HEK293 (cell line): ENCODE measurements around the gene IFNAR1.

Source experiments
- CTCF ChIA-PET: fragments of 350-600 bp; formaldehyde crosslinking; extraction: SDS; loops from one replicate; lab custom pipeline; 2021; ENCODE audit warnings: antibody characterized with exemption; lab: Yijun Ruan, JAX
- POLR2A ChIA-PET: fragments of 300-600 bp; formaldehyde crosslinking; extraction: SDS; loops from one replicate; lab custom pipeline; 2020; ENCODE audit warnings: antibody characterized with exemption, inconsistent platforms; lab: Yijun Ruan, JAX
- H3K27ac ChIP-seq: fragments of 200-500 bp; sonication (Bioruptor generic); 2 replicates; pipeline ENCODE4 v1.5.1; 2014; ENCODE audit warnings: low read depth, low read length, control low read depth, inconsistent platforms; ENCODE audit errors: extremely low read depth
- H3K36me3 ChIP-seq, 2 experiments: fragments of 200-500 bp in 1 of 2; sonication (Bioruptor generic) in 1 of 2; 1 replicate in 1 of 2; 2 replicates in 1 of 2; pipeline ENCODE4 v1.5.1; 2014 to 2017; ENCODE audit warnings: inconsistent platforms in 2 of 2, low read length in 2 of 2; ENCODE audit not compliant: control insufficient read depth in 2 of 2, insufficient read depth in 1 of 2
- H3K4me1 ChIP-seq: fragments of 200-500 bp; sonication (Bioruptor generic); 2 replicates; pipeline ENCODE4 v1.5.1; 2014; ENCODE audit warnings: mild to moderate bottlenecking, low read length, inconsistent platforms; ENCODE audit not compliant: control insufficient read depth, insufficient read depth
- H3K4me3 ChIP-seq: 2 replicates; pipeline ENCODE4 v1.5.1; 2011; ENCODE audit warnings: low read depth, mild to moderate bottlenecking, control low read depth, low read length, moderate library complexity
- H3K9me3 ChIP-seq: fragments of 200-500 bp; sonication (Bioruptor generic); 2 replicates; pipeline ENCODE4 v1.5.1; 2014; ENCODE audit warnings: low read depth, low read length, inconsistent platforms; ENCODE audit not compliant: control insufficient read depth, insufficient read depth
- IKZF3 ChIP-seq: fragments of 450-650 bp; IDR thresholded peaks from 2 replicates; pipeline ENCODE4 v1.5.0; 2018; ENCODE audit warnings: missing biosample characterization, mild to moderate bottlenecking, missing genetic modification characterization, moderate library complexity
- KLF7 ChIP-seq: fragments of 450-650 bp; formaldehyde crosslinking; IDR thresholded peaks from 2 replicates; pipeline ENCODE4 v1.5.1; 2016; ENCODE audit warnings: missing biosample characterization, missing genetic modification characterization, borderline replicate concordance
- KLF9 ChIP-seq: fragments of 450-650 bp; formaldehyde crosslinking; IDR thresholded peaks from 2 replicates; pipeline ENCODE4 v1.5.1; 2016; ENCODE audit warnings: missing biosample characterization, missing genetic modification characterization, low read depth
- SETDB1 ChIP-seq: IDR thresholded peaks from one replicate; pipeline ENCODE4 v1.6.1; 2017; ENCODE audit warnings: mild to moderate bottlenecking, low read length, moderate library complexity, mixed read lengths; ENCODE audit not compliant: insufficient read length
- ZEB2 ChIP-seq: fragments of 450-650 bp; formaldehyde crosslinking; IDR thresholded peaks from 2 replicates; pipeline ENCODE4 v1.5.1; 2016; ENCODE audit warnings: missing biosample characterization, missing genetic modification characterization
- ZNF112 ChIP-seq: fragments of 450-650 bp; formaldehyde crosslinking; IDR thresholded peaks from 2 replicates; pipeline ENCODE4 v1.5.0; 2017; ENCODE audit warnings: missing biosample characterization, missing genetic modification characterization
- ZNF239 ChIP-seq: fragments of 450-650 bp; formaldehyde crosslinking; IDR thresholded peaks from 2 replicates; pipeline ENCODE4 v1.5.1; 2016; ENCODE audit warnings: missing biosample characterization, missing genetic modification characterization
- ZNF549 ChIP-seq: fragments of 450-650 bp; IDR thresholded peaks from 2 replicates; pipeline ENCODE4 v1.5.1; 2018; ENCODE audit warnings: missing biosample characterization, missing genetic modification characterization, mild to moderate bottlenecking, inconsistent platforms, moderate library complexity
- ZNF707 ChIP-seq: fragments of 450-650 bp; formaldehyde crosslinking; IDR thresholded peaks from 2 replicates; pipeline ENCODE4 v1.5.1; 2016; ENCODE audit warnings: missing biosample characterization, missing genetic modification characterization
- ZNF747 ChIP-seq: fragments of 450-650 bp; formaldehyde crosslinking; IDR thresholded peaks from 2 replicates; pipeline ENCODE4 v1.5.1; 2016; ENCODE audit warnings: missing biosample characterization, missing genetic modification characterization
- ZNF768 ChIP-seq: fragments of 450-650 bp; formaldehyde crosslinking; IDR thresholded peaks from 2 replicates; pipeline ENCODE4 v1.5.1; 2018; ENCODE audit warnings: missing biosample characterization, mild to moderate bottlenecking, missing genetic modification characterization
- ZSCAN23 ChIP-seq: fragments of 450-650 bp; formaldehyde crosslinking; IDR thresholded peaks from 2 replicates; pipeline ENCODE4 v1.5.1; 2016; ENCODE audit warnings: missing biosample characterization, missing genetic modification characterization
- ZXDB ChIP-seq: fragments of 450-650 bp; formaldehyde crosslinking; IDR thresholded peaks from 2 replicates; pipeline ENCODE4 v1.5.1; 2016; ENCODE audit warnings: missing biosample characterization, missing genetic modification characterization
- TF ChIP-seq, protein P1 (sequence below): fragments of 450-650 bp; formaldehyde crosslinking; IDR thresholded peaks from 2 replicates; pipeline ENCODE4 v1.5.1; 2016; ENCODE audit warnings: missing biosample characterization, missing genetic modification characterization
- TF ChIP-seq, protein P2 (sequence below): fragments of 450-650 bp; formaldehyde crosslinking; IDR thresholded peaks from 2 replicates; pipeline ENCODE4 v1.5.1; 2016; ENCODE audit warnings: missing biosample characterization, missing genetic modification characterization
- TF ChIP-seq, protein P3 (sequence below): fragments of 450-650 bp; formaldehyde crosslinking; IDR thresholded peaks from 2 replicates; pipeline ENCODE4 v1.5.1; 2017; ENCODE audit warnings: missing biosample characterization, missing genetic modification characterization
- TF ChIP-seq, protein P4 (sequence below): sonication (generic); formaldehyde crosslinking; IDR thresholded peaks from 2 replicates; pipeline ENCODE4 v1.8.1; 2022; ENCODE audit warnings: mild to moderate bottlenecking, moderate library complexity, missing genetic modification reagents

IFNAR1 gene

DNA sequence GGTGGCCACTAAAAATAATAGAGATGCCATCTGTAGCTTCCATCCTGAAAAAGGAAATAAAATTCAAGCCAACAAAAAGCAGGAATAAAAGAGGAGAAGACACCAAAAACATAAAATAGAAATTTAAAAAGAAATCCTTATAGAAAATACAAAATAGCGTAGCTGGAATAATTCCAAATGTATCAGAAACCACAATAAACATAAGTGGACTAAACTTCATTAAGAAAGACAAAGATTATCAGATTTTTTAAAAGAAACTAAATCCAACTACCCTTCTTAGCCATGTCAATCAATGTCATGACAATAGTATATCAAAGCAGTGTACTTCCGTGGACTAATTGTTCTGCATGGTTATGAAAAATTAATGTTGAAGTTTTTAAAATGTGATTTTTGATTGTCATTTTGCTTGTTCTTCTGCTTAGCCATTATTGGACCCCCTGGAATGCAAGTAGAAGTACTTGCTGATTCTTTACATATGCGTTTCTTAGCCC lies 45.4 kb upstream of the IFNAR1 start:
- CTCF ChIA-PET = no interaction called here
- peaks cover 27 to 44% of the 10 kb centered on the region in 2 experiments for H3K36me3 ChIP-seq
- TF ChIP-seq SETDB1 (peak; percentile 36), ZNF747 (tag by site-specific recombination) (no peak)
- TF ChIP-seq, all 188 proteins: peak for 1
- no peak overlapping the region for H3K4me3 ChIP-seq
- POLR2A ChIA-PET = no interaction called here
- no peak overlapping the region for H3K27ac ChIP-seq
- no peaks in the 10 kb centered on the region for H3K4me1 ChIP-seq
- H3K9me3 ChIP-seq = no peaks in the 10 kb centered on the region; the same call in 1 of the 2 replicates

DNA sequence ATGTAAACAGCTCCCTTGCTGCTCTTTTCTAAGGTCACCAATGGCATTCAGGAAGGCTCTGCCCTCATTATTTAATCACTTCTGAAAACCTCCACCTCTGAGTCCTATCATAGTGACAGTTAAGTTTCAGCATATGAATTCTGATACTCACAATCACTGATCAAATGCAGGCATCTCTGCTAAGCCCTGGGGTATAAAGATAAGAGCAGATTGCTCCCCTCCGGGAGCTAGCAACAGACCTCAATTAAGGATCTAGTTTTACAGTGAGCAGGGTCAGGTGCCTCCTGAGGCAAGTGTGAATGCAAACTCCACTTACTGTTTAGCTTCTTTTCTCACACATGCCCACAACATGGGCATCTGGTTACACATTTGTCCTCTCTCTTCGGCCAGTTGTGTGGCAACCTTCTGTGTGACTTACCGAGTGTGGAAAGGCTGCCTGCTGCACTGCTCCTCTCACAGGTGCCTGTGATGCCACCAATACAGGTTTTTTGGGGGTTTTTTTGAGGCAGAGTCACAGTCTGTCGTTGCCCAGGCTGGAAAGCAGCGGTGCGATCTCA lies 43.6 kb upstream of the IFNAR1 start:
- Histone ChIP-seq H3K9me3 (no peaks in the 10 kb centered on the region; the same call in 1 of the 2 replicates), H3K36me3 (peaks cover 23 to 50% of the 10 kb centered on the region in 2 experiments), H3K4me1 (0 out of 2 replicates have a peak, but pooled peaks cover 1% of the 10 kb centered on the region), H3K27ac (no peak overlapping the region), H3K4me3 (no peak overlapping the region)
- CTCF ChIA-PET = interaction anchor here (1.1 kb wide), 1 partner anchor 15 kb away, joined by 3 read pairs; the partner anchor contains the start of gene IL10RB
- POLR2A ChIA-PET = interaction anchor here (0.6 to 1.4 kb wide), 3 partner anchors 9 to 131 kb away, joined by 3 to 4 read pairs (median 3); partner anchors contain the start of gene IL10RB
- TF ChIP-seq KLF9 (tag by site-specific recombination) = no peak
- TF ChIP-seq, protein P1, sequence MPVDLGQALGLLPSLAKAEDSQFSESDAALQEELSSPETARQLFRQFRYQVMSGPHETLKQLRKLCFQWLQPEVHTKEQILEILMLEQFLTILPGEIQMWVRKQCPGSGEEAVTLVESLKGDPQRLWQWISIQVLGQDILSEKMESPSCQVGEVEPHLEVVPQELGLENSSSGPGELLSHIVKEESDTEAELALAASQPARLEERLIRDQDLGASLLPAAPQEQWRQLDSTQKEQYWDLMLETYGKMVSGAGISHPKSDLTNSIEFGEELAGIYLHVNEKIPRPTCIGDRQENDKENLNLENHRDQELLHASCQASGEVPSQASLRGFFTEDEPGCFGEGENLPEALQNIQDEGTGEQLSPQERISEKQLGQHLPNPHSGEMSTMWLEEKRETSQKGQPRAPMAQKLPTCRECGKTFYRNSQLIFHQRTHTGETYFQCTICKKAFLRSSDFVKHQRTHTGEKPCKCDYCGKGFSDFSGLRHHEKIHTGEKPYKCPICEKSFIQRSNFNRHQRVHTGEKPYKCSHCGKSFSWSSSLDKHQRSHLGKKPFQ = no peak

DNA sequence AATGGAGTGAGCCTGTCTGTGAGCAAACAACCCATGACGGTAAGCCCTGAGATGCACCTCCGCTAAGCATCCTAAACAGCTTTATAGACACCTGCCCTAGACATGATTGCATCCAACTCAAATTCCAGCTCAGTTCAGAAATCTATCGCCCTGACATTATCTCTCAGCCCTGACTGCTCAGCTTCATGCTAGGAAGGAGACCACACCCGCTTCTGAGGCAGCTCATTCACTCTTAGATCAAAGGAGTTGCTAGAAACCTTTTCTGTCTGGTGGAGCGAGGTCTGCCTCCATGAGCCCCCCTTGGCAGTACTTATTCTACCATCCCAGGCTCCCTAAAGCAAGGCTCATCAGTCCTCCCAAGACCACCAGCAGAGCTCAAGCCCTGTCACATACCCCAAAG lies 41.6 kb upstream of the IFNAR1 start:
- H3K4me1 ChIP-seq = peaks cover 11% of the 10 kb centered on the region
- H3K9me3 ChIP-seq = no peaks in the 10 kb centered on the region; the same call in 1 of the 2 replicates
- H3K36me3 ChIP-seq = peaks cover 8 to 48% of the 10 kb centered on the region in 2 experiments
- POLR2A ChIA-PET = no interaction called here
- CTCF ChIA-PET = interaction anchor here (0.6 to 0.7 kb wide), 3 partner anchors 27 to 195 kb away, joined by 3 read pairs; no protein-coding TSS in a partner anchor
- TF ChIP-seq KLF7 (tag by site-specific recombination) (no peak), ZSCAN23 (tag by site-specific recombination) (no peak), ZNF747 (tag by site-specific recombination) (no peak)
- H3K4me3 ChIP-seq = no peak overlapping the region
- no peak overlapping the region for H3K27ac ChIP-seq

DNA sequence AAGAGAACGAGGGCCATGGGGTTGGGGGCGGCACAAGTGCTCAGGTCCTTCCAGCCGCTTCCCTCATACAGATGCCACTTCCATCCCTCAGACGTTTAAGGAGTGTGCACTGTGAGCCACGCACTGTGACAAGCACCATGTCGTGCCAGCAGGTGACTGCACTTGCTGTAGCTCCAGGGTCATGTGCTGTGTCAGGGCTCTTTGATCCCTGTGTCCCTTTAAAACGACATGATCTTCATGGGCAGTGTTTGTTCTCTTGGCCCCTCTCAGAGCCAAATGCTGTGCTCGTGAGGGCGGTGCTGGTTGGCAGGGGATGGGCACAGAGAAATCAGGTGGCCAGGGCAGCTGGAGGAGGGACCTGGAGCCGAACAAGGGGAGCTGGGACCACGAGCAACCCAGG lies 38.7 kb upstream of the IFNAR1 start:
- TF ChIP-seq IKZF3 = no peak
- no peak for TF ChIP-seq ZNF112 (tag by site-specific recombination)
- no peak for TF ChIP-seq ZNF549 (tag by site-specific recombination)
- TF ChIP-seq, protein P2, sequence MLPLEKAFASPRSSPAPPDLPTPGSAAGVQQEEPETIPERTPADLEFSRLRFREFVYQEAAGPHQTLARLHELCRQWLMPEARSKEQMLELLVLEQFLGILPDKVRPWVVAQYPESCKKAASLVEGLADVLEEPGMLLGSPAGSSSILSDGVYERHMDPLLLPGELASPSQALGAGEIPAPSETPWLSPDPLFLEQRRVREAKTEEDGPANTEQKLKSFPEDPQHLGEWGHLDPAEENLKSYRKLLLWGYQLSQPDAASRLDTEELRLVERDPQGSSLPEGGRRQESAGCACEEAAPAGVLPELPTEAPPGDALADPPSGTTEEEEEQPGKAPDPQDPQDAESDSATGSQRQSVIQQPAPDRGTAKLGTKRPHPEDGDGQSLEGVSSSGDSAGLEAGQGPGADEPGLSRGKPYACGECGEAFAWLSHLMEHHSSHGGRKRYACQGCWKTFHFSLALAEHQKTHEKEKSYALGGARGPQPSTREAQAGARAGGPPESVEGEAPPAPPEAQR (tag by site-specific recombination) = no peak
- TF ChIP-seq KLF7 (tag by site-specific recombination) = no peak
- TF ChIP-seq ZNF707 (tag by site-specific recombination) = no peak
- no peak for TF ChIP-seq ZEB2
- TF ChIP-seq, protein P3, sequence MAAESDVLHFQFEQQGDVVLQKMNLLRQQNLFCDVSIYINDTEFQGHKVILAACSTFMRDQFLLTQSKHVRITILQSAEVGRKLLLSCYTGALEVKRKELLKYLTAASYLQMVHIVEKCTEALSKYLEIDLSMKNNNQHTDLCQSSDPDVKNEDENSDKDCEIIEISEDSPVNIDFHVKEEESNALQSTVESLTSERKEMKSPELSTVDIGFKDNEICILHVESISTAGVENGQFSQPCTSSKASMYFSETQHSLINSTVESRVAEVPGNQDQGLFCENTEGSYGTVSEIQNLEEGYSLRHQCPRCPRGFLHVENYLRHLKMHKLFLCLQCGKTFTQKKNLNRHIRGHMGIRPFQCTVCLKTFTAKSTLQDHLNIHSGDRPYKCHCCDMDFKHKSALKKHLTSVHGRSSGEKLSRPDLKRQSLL = no peak
- no peak for TF ChIP-seq ZXDB (tag by site-specific recombination)
- TF ChIP-seq, protein P4, sequence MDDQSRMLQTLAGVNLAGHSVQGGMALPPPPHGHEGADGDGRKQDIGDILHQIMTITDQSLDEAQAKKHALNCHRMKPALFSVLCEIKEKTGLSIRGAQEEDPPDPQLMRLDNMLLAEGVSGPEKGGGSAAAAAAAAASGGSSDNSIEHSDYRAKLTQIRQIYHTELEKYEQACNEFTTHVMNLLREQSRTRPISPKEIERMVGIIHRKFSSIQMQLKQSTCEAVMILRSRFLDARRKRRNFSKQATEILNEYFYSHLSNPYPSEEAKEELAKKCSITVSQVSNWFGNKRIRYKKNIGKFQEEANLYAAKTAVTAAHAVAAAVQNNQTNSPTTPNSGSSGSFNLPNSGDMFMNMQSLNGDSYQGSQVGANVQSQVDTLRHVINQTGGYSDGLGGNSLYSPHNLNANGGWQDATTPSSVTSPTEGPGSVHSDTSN (CRISPR knock-in tag) = no peak
- no peak for TF ChIP-seq ZNF768 (tag by site-specific recombination)
- TF ChIP-seq ZNF239 (tag by site-specific recombination) = no peak
- Histone ChIP-seq H3K27ac (no peak overlapping the region), H3K9me3 (no peaks in the 10 kb centered on the region), H3K36me3 (peaks cover 3 to 51% of the 10 kb centered on the region in 2 experiments; a peak in 2 of 3 replicates), H3K4me1 (peaks cover 11% of the 10 kb centered on the region), H3K4me3 (no peak overlapping the region)
- ChIA-PET POLR2A (interaction anchor here (0.6 to 1.5 kb wide), 4 partner anchors 39 to 194 kb away, joined by 3 to 4 read pairs (median 3); partner anchors contain the start of genes IFNAR1 and TMEM50B), CTCF (interaction anchor here (1.5 kb wide), 1 partner anchor 75 kb away, joined by 5 read pairs; no protein-coding TSS in a partner anchor)
